Measurements from ENCODE around the gene RSAD1.

DNA sequence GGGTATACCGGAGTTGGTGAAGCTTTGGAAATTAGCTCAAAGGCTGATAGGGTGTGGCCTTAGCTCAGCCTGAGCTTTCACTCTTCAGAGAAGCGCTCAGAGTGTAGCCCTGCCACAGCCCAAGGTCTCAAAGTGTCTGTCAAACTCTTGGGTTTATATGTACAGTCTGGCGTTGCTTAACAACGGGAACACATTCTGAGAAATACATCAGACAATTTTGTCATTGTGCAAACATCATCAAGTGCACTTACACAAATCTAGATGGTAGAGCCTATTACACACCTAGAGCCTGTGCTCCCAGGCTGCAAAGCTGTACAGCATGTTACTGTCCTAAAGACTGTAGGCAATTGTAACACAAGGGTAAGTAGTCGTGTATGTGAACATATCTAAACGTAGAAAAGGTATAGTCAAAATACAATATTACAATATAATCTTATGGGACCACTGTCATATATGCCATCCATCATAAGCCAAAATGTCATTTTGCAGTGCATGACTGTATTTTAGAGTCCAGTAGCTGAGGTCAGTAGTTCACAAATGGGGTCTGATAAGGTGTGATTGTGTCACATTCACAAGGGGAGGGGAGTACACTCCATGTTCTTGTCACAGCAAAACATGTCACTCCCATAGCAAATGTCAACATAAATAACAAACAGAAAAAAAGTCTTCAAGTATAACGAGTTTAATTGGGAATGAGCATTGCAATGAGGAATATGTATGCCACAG, 30.6 kb upstream of the RSAD1 start:
- TF ChIP-seq, protein P1, sequence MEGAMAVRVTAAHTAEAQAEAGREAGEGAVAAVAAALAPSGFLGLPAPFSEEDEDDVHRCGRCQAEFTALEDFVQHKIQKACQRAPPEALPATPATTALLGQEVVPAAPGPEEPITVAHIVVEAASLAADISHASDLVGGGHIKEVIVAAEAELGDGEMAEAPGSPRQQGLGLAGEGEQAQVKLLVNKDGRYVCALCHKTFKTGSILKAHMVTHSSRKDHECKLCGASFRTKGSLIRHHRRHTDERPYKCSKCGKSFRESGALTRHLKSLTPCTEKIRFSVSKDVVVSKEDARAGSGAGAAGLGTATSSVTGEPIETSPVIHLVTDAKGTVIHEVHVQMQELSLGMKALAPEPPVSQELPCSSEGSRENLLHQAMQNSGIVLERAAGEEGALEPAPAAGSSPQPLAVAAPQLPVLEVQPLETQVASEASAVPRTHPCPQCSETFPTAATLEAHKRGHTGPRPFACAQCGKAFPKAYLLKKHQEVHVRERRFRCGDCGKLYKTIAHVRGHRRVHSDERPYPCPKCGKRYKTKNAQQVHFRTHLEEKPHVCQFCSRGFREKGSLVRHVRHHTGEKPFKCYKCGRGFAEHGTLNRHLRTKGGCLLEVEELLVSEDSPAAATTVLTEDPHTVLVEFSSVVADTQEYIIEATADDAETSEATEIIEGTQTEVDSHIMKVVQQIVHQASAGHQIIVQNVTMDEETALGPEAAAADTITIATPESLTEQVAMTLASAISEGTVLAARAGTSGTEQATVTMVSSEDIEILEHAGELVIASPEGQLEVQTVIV (IDR thresholded peaks at IDR 0.05; ENCODE audit: borderline replicate concordance, partially characterized antibody): no peak
- TF ChIP-seq TAF1 (IDR thresholded peaks at IDR 0.05; ENCODE audit: borderline replicate concordance, low read depth, low read length) (no peak), MTA3 (IDR thresholded peaks at IDR 0.05; ENCODE audit: borderline replicate concordance, low read length) (no peak), GABPA (IDR thresholded peaks at IDR 0.05; ENCODE audit: low read depth) (no peak), CHD4 (IDR thresholded peaks at IDR 0.05) (no peak), EZH2 (IDR thresholded peaks at IDR 0.05; ENCODE audit: borderline replicate concordance, control insufficient read depth, low read depth, low read length) (no peak), NRF1 (conservative IDR thresholded peaks at IDR 0.05; ENCODE audit: low read depth, low read length) (no peak), SMARCA5 (IDR thresholded peaks at IDR 0.05) (no peak), CEBPB (IDR thresholded peaks at IDR 0.05; ENCODE audit: borderline replicate concordance in 1 of 2, low read depth in 2 of 2, low read length in 2 of 2) (no peak), TCF7 (IDR thresholded peaks at IDR 0.05; ENCODE audit: borderline replicate concordance) (no peak)
- TF ChIP-seq, protein P2, sequence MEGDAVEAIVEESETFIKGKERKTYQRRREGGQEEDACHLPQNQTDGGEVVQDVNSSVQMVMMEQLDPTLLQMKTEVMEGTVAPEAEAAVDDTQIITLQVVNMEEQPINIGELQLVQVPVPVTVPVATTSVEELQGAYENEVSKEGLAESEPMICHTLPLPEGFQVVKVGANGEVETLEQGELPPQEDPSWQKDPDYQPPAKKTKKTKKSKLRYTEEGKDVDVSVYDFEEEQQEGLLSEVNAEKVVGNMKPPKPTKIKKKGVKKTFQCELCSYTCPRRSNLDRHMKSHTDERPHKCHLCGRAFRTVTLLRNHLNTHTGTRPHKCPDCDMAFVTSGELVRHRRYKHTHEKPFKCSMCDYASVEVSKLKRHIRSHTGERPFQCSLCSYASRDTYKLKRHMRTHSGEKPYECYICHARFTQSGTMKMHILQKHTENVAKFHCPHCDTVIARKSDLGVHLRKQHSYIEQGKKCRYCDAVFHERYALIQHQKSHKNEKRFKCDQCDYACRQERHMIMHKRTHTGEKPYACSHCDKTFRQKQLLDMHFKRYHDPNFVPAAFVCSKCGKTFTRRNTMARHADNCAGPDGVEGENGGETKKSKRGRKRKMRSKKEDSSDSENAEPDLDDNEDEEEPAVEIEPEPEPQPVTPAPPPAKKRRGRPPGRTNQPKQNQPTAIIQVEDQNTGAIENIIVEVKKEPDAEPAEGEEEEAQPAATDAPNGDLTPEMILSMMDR (IDR thresholded peaks at IDR 0.05 in 2 of 3, conservative IDR thresholded peaks at IDR 0.05 in 1 of 3; ENCODE audit: control insufficient read depth in 2 of 3, extremely low read depth in 1 of 3, insufficient read depth in 1 of 3, low read depth in 3 of 3, low read length in 3 of 3): no peak
- TF ChIP-seq, protein P3, sequence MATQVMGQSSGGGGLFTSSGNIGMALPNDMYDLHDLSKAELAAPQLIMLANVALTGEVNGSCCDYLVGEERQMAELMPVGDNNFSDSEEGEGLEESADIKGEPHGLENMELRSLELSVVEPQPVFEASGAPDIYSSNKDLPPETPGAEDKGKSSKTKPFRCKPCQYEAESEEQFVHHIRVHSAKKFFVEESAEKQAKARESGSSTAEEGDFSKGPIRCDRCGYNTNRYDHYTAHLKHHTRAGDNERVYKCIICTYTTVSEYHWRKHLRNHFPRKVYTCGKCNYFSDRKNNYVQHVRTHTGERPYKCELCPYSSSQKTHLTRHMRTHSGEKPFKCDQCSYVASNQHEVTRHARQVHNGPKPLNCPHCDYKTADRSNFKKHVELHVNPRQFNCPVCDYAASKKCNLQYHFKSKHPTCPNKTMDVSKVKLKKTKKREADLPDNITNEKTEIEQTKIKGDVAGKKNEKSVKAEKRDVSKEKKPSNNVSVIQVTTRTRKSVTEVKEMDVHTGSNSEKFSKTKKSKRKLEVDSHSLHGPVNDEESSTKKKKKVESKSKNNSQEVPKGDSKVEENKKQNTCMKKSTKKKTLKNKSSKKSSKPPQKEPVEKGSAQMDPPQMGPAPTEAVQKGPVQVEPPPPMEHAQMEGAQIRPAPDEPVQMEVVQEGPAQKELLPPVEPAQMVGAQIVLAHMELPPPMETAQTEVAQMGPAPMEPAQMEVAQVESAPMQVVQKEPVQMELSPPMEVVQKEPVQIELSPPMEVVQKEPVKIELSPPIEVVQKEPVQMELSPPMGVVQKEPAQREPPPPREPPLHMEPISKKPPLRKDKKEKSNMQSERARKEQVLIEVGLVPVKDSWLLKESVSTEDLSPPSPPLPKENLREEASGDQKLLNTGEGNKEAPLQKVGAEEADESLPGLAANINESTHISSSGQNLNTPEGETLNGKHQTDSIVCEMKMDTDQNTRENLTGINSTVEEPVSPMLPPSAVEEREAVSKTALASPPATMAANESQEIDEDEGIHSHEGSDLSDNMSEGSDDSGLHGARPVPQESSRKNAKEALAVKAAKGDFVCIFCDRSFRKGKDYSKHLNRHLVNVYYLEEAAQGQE (IDR thresholded peaks at IDR 0.05; ENCODE audit: low read depth, low read length): no peak
- TF ChIP-seq, protein P4, sequence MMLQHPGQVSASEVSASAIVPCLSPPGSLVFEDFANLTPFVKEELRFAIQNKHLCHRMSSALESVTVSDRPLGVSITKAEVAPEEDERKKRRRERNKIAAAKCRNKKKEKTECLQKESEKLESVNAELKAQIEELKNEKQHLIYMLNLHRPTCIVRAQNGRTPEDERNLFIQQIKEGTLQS (IDR thresholded peaks at IDR 0.05; ENCODE audit: borderline replicate concordance, extremely low read depth, low read depth, low read length): no peak
- TF ChIP-seq, protein P5, sequence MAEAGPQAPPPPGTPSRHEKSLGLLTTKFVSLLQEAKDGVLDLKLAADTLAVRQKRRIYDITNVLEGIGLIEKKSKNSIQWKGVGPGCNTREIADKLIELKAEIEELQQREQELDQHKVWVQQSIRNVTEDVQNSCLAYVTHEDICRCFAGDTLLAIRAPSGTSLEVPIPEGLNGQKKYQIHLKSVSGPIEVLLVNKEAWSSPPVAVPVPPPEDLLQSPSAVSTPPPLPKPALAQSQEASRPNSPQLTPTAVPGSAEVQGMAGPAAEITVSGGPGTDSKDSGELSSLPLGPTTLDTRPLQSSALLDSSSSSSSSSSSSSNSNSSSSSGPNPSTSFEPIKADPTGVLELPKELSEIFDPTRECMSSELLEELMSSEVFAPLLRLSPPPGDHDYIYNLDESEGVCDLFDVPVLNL (IDR thresholded peaks at IDR 0.05; ENCODE audit: low read depth, low read length): no peak

Measured in GM12878 (cell line).